Chondrocyte (in vitro differentiated cells): ENCODE data around the gene BATF2. TPM values are rescaled to one million over a fixed set of nuclear protein-coding genes. Genes with fewer than 3 reads are reported as not detected.

Experiments
- DNase-seq: peaks from one replicate; pipeline ENCODE4 v3.0.0; 2021; ENCODE audit warnings: mixed read lengths, low spot score
- H3K27ac Mint-ChIP-seq: one replicate; pipeline ENCODE4 v1.8.0; 2021; ENCODE audit warnings: mild to moderate bottlenecking, moderate library complexity, mixed read lengths; ENCODE audit not compliant: unreplicated experiment
- H3K27me3 Mint-ChIP-seq: 2 replicates; pipeline ENCODE4 v1.8.0; 2021; ENCODE audit warnings: low read depth, mixed read lengths
- H3K36me3 Mint-ChIP-seq: 2 replicates; pipeline ENCODE4 v1.8.0; 2021; ENCODE audit warnings: low read depth, mixed read lengths
- H3K4me1 Mint-ChIP-seq: 2 replicates; pipeline ENCODE4 v1.8.0; 2021; ENCODE audit warnings: low read depth, mild to moderate bottlenecking, mixed read lengths
- H3K4me3 Mint-ChIP-seq: one replicate; pipeline ENCODE4 v1.8.0; 2021; ENCODE audit warnings: mild to moderate bottlenecking, moderate library complexity, mixed read lengths; ENCODE audit not compliant: unreplicated experiment
- H3K9me3 Mint-ChIP-seq: 2 replicates; pipeline ENCODE4 v1.8.0; 2021; ENCODE audit warnings: low read depth, mixed read lengths
- CTCF ChIP-seq: fragments of 200-600 bp; sonication (generic); IDR thresholded peaks from 2 replicates; pipeline ENCODE4 v1.5.0; 2021; ENCODE audit warnings: antibody characterized with exemption, mild to moderate bottlenecking, moderate library complexity
- microRNA-seq: library from miRNA; unstranded; fragments of <30 nt; microRNA quantifications from one replicate; pipeline ENCODE4 v1.2.0, GENCODE V29; 2020; ENCODE audit warnings: borderline number of aligned reads
- total RNA-seq: library from RNA; stranded (reverse); gene quantifications from 3 replicates; pipeline ENCODE4 v1.2.1, GENCODE V29; 2021

The BATF2 gene
- total RNA-seq, 1 donor from 2014 or later = not detected

GRCh38 chr11:64951529-64951928 is 45.2 kb downstream of the BATF2 start:
- no peaks in the 10 kb centered on the region for H3K36me3 Mint-ChIP-seq
- TF ChIP-seq CTCF = no peak
- H3K9me3 Mint-ChIP-seq = no peaks in the 10 kb centered on the region
- no peaks in the 10 kb centered on the region for H3K4me1 Mint-ChIP-seq
- H3K4me3 Mint-ChIP-seq = no peak overlapping the region
- peak; percentile 22 for DNase-seq
- H3K27ac Mint-ChIP-seq = no peak overlapping the region
- H3K27me3 Mint-ChIP-seq = peaks cover 19% of the 10 kb centered on the region

GRCh38 chr11:64947208-64947814 is 49.5 kb downstream of the BATF2 start:
- Mint-ChIP-seq H3K4me3 (no peak overlapping the region), H3K36me3 (no peaks in the 10 kb centered on the region), H3K4me1 (no peaks in the 10 kb centered on the region), H3K27ac (no peak overlapping the region), H3K27me3 (peaks cover 28% of the 10 kb centered on the region), H3K9me3 (no peaks in the 10 kb centered on the region)
- TF ChIP-seq CTCF = no peak
- peak; percentile 7 for DNase-seq

Small RNA genes within 50 kb of the gene (microRNA-seq; reads per million reads assigned to microRNA genes)
- gene MIR6879 = not detected

Other genes starting within 250 kb of the BATF2 start
- 0.65 to 1.6 TPM (median 1.2 TPM) in 3 replicates for gene PYGM, start 237.0 kb downstream of the BATF2 start, total RNA-seq
- gene SF1, start 218.4 kb downstream of the BATF2 start, total RNA-seq = 183 to 198 TPM (median 190 TPM) in 3 replicates
- 11.3 to 17.8 TPM (median 13.4 TPM) in 3 replicates for gene MAP4K2, start 193.8 kb downstream of the BATF2 start, total RNA-seq
- gene MEN1, start 186.4 kb downstream of the BATF2 start, total RNA-seq = 19.5 to 26.4 TPM (median 20.4 TPM) in 3 replicates
- gene CDC42BPG, start 152.3 kb downstream of the BATF2 start, total RNA-seq = 0.17 to 0.46 TPM (median 0.35 TPM) in 3 replicates
- gene EHD1, start 118.3 kb downstream of the BATF2 start, total RNA-seq = 78.9 to 129 TPM (median 111 TPM) in 3 replicates
- gene ATG2A, start 79.8 kb downstream of the BATF2 start, total RNA-seq = 15.2 to 21.9 TPM (median 16.3 TPM) in 3 replicates
- gene PPP2R5B, start 72.3 kb downstream of the BATF2 start, total RNA-seq = 21.7 to 33.2 TPM (median 29.3 TPM) in 3 replicates
- not detected in 3 replicates for gene GPHA2, start 61.1 kb downstream of the BATF2 start, total RNA-seq
- not detected in 3 replicates for gene MAJIN, start 24.9 kb downstream of the BATF2 start, total RNA-seq
- 80.1 to 85.5 TPM (median 83.7 TPM) in 3 replicates for gene ARL2, start 17.2 kb upstream of the BATF2 start, total RNA-seq
- 21.0 to 26.1 TPM (median 24.9 TPM) in 3 replicates for gene SNX15, start 30.5 kb upstream of the BATF2 start, total RNA-seq
- 13.1 to 18.2 TPM (median 14.3 TPM) in 3 replicates for gene SAC3D1, start 44.2 kb upstream of the BATF2 start, total RNA-seq
- not detected in 3 replicates for gene NAALADL1, start 61.6 kb upstream of the BATF2 start, total RNA-seq
- 5.5 to 11.4 TPM (median 6.3 TPM) in 3 replicates for gene CDCA5, start 87.1 kb upstream of the BATF2 start, total RNA-seq
- gene ZFPL1, start 87.3 kb upstream of the BATF2 start, total RNA-seq = 48.9 to 53.3 TPM (median 50.0 TPM) in 3 replicates
- gene VPS51, start 99.2 kb upstream of the BATF2 start, total RNA-seq = 72.8 to 94.0 TPM (median 73.4 TPM) in 3 replicates
- gene TM7SF2, start 114.9 kb upstream of the BATF2 start, total RNA-seq = 10.3 to 14.4 TPM (median 10.7 TPM) in 3 replicates
- gene ZNHIT2, start 120.7 kb upstream of the BATF2 start, total RNA-seq = 7.9 to 8.7 TPM (median 7.9 TPM) in 3 replicates
- 506 to 669 TPM (median 519 TPM) in 3 replicates for gene FAU, start 125.2 kb upstream of the BATF2 start, total RNA-seq
- 37.2 to 43.2 TPM (median 40.5 TPM) in 3 replicates for gene MRPL49, start 125.3 kb upstream of the BATF2 start, total RNA-seq
- 47.5 to 53.5 TPM (median 49.2 TPM) in 3 replicates for gene SYVN1, start 137.5 kb upstream of the BATF2 start, total RNA-seq
- gene SPDYC, start 173.3 kb upstream of the BATF2 start, total RNA-seq = not detected in 3 replicates
- gene CAPN1, start 185.0 kb upstream of the BATF2 start, total RNA-seq = 120 to 130 TPM (median 127 TPM) in 3 replicates